HG02938 (cell line): ENCODE results near the gene GAN.
A peak's percentile ranks its signal among the peaks of the same experiment; 100 is the strongest.

Experiments used
- ATAC-seq: cut with Tn5 transposase; IDR thresholded peaks from one replicate; pipeline ENCODE4 v1.9.1; 2021; ENCODE audit warnings: mild to moderate bottlenecking, moderate library complexity; ENCODE audit not compliant: unreplicated experiment

The GAN gene

DNA sequence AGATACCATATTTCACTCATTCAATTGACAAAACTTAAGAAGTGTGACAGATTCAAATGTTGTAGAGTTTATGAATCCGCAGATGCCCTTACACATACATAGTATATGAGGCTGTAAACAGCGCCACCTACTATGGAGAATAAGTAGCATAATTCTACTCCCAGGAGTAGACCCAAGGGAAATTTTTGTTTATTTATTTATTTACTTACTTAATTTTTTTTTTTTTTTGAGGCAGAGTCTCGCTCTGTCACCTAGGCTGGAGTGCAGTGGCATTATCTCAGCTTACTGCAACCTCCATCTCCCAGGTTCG lies 35.5 kb downstream of the GAN start:
- no peak for ATAC-seq

DNA sequence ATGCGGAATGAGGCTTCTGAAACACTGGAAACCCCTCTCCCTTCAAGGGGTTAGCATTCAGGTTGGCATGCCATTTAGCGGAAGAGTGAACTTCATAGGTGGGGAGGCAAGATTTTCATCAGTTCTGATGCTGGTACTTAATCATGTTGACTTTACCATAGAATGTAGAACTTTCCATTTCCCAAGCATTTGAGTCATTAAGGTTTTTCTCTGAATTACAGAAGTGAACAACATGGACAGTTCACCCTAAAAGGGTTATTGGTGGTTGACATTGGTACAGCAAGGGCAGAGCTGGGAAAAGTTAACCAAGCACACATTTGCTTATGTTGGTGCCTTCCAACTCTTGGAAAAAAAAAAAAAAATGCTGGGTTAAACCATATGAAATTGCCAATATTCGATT lies 39.1 kb downstream of the GAN start:
- ATAC-seq: no peak

DNA sequence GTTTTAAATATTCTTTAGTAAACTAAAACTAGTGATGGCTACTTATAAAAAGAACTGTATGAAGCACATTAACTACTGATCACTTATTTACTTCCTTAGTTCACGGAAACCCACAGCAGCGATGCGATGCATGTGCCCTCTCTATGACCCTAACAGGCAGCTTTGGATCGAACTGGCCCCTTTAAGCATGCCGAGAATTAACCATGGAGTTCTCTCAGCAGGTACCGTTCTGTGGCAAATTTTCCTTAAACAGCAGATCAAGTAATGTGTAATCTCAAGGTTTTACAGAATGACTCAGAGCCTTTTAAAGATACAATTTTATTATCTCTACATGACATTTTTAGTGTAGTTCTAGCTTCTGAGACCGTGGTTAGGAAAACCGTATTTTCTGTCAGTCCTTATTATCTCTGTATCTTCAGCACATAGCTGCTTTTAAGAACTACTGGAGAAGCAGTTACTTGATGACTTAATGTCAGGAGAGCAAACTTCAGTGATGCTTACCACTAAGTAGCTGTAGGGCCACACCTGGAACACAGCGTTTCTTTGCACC lies 43.0 kb downstream of the GAN start:
- ATAC-seq: no peak

DNA sequence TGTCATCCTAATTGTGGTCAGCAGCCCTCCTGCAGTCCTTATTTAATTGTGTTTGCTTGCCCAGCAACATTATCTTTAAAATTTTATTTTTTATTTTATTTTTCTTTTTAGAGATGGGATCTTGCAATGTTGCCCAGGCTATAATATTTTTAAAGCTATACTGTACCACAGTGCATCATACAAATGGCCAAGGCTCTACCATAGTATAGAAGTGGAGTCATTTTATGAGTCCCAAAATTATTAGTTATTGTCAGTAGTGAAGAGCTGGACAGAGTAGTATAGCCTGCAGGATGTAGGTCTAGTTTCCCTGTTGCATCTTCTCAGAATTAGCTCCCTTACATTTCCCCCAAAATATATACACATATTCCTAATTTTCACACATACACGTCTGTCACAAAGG lies 44.1 kb downstream of the GAN start:
- no peak for ATAC-seq

DNA sequence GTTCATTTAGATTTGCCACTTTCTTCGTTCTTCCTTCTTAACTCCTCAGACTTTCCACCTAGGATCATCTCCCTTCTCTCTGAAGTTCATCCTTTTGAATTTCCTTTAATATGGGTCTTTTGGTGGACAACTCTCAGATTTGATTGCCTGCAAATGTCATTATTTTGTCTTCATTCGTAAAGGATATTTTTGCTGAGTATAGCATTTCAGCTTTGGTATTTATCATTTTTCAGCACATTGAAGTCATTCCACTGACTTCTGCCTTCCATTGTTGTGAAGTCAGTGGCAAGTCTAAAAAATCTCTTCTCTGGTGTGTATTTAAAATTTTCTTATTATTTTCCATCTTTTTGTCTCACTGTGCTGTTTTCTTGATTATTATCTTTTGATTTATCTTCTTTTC lies 45.4 kb downstream of the GAN start:
- no peak for ATAC-seq

DNA sequence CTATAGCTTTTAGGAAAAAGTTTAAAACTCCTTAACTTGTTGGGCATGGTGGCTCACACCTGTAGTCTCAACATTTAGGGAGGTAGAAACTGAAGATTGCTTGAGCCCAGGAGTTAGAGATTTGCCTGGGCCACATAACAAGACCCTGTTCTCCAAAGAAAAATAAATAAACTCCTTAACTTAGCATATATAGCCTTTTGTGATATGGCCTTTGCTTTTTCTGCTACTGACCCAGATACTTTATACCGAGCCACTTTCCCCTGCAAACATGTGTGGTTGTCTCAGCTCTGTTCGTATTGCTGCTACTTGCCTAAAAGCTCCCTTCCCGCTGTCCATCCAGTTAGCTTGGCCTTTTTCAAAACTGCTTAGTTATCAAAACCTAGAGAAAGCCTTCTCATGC lies 51.0 kb downstream of the GAN start:
- ATAC-seq: no peak

DNA sequence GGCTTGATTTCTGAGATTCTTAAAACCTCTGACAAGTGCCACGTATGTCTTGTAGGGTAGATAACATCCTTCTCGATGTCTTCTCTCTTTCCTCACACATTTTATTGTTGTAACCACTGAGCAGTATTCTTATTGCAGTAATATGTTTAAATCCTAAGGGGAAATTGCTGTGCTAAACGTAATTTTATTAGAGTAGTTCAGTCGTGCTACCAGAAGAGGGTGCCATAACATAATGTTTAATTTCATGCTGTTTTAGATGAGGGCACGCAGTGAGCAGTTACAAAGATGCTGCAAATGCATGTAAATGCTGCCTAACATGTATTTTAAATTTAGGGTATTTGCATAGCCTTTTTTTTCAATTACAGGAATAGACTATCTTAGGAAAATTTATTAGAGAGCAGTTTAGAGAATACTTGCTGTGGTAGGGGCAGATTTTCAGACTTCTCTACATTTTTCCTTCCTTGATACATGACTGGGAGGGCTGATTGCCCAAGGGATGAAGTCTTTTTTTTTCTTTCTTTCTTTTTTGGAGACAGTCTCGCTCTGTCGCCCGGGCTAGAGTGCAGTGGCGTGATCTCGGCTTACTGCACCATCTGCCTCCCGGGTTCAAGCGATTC lies 51.7 kb downstream of the GAN start:
- no peak for ATAC-seq

DNA sequence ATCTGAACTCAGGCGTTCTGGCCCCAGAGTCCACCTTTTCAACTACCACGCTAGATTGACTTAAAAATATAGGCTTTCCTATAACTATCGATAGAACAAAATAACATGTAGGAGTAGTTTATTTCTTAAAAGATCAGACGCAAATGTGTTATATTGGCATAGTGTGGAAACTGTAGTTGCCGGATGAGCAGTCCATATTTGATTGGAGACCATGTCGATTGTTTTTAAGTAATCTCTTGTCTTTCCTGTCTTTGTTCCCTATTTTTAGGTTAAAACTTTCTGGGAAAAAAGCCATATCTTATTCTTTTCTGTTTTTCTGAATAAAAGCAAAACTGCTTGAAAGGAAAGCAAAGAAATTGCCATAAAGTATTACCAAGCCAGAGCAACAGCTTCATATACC lies 53.1 kb downstream of the GAN start:
- ATAC-seq: no peak

DNA sequence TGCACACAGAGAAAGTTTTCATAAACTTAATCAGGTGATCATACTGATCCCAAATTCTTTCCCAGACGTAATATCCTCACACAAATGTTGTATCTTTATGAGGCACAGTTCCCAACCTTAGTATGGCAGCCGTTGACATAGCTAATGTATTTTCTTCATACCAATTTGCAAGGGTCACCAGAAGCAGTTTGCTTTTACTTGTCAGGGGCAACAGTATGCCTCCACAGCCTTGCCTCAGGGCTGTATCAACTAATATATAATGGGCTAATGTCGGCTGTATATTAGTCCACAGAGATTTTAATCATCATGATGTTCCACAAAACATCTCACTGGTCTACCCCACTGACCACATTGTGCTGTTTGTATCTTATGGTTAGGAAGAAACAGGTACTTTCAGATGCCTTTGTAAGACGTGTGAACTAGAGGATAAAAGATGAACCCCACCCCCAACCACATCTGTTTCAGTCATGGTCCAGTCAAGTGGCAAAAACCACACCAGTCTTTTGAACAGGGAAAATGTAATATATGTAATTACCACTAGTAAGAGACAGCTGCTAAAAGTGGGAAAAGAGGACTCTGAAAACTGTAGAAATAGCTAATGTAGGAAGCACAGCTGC lies 55.2 kb downstream of the GAN start:
- peak; percentile 72 for ATAC-seq

DNA sequence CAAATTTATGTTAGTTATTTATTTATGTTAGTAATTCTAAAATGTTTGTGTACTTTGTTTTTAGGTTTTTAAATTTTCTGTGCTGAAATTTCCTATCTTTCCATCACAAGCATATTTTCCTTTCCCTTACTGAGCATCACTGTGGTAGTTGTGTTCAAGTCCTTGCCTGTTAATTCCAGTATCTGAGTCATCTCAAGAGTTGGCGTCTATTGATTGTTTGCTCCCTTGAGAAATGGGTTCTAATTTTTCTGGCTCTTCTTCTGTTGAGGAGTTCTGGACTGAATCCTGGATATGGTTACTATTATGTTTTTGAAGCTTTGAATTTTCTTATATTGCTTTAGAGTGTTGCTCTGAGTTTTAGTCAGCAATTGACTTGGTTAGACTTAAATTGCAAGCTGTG lies 56.3 kb downstream of the GAN start:
- no peak for ATAC-seq

DNA sequence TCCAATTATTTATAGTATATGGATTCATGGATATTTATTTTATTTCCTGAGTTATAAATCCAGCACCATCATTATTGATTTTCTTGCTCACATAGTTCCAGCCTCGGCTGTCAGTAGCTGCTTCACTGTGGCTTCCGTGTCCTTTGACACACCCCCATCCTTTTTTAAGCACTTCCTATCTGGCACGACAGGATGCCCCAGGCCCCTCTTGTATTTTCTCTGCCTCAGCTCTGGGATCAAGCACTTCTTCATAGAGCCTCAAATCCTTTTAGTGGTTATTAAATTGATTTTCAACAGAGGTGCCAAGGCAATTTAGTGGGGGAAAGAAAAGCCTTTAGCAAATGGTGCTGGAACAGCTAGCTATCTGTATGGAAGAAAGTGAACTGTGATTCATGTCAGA lies 59.8 kb downstream of the GAN start:
- ATAC-seq: no peak

DNA sequence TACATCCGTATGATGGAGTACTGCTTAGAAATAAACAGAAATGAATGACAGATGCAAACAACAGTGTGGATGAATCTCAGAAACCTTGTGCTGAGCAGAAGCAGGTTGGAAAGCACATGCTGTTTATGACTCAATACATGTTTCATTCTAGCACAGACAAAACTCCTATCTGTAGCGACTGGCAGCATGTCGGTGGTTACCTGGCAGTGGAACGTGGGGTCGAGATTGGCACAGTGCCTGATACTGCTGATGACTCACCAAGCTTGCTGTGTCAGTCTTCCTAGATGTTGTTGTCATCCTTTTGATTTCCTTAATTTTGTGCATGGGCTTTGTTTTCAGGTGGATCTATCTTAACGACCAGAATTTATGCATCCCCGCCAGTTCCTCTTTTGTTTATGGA lies 62.1 kb downstream of the GAN start:
- no peak for ATAC-seq

DNA sequence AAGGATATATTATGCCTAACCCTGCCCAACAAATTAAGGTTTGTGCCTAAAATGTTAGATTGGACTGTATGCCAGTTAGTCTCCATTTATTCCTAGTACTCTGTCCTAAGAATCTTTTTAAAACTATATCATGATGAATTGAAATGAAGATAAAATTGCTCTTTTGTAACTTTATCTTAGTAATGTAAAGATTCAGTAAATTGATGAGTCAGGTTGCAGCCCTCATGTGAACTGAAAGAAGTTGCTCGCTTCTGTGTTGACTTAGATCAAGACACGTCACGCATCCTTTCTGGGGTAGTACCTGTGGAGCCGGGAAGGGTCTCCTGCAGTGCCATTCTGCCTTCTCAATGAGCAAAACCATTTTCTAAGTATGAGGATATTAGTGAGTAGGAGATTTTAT lies 63.3 kb downstream of the GAN start:
- no peak for ATAC-seq

DNA sequence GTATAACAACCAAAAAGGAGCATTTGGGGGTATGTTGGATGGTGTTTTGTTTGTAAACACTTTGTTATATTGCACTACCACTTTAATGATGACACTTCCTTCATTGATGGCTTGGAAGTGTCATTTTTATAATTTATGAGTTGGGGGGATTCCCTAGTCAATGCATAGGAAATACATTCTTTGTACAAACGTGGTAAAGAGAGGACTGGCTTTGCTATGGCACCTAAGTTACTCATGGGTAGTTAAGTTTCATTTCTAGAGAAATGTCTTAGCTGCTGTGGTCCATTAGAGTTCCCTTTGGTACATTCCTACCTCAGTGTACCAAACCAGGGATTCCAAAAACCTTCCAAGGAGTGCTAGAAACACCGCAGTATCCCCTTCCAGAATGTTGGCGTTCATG lies 66.2 kb downstream of the GAN start:
- ATAC-seq: no peak

DNA sequence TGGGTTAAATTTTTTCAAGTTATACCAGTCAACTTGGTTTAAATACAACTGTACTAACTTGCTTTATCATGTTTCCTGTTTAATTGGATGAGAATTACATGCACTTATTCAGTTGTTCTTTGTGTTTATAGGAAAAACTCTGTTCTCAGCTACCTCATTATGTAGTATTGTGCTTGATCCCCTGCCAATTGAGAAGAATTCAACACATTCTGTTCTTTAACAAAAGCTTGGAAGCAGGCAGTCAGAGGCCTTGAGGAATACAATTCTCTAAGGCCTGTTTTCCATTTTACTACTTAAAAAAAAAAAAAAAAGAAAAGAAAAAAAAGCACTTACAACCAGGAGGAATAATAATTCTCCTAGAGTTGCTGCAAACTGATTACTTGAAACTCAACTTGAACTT lies 69.2 kb downstream of the GAN start:
- no peak for ATAC-seq

DNA sequence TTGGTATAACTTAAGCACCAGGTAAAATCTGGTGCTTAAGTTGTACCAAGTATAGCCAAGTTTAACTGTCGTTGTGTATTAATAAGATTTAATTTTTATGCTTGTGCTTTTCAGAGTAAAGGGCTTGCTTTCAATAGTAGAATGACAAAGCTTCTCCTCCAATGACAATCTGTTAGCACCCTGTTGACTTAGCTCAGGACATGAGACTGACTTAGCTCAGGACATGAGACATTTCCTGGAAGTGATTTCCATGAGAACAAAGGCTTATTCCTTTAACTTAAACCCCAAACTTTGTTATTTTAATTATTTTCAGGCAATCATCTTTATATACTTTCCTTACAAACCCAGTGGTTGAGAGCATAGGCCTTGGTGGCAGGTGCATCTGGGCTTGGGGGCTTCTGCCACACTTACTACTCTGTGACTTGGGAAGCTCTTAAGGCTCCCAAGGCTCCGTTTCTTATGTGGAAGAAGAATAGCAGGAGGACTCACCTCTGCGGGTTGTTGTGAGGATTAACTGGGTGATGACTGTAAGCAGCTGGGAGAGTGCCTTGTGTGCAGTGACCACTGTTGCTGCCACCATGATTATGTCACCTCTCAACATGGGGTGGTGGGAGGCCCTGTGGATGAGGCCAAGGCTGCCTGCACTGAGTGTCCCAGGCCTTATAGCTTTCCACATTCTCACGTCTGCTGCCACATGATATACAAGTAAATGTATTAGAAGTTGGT lies 70.4 kb downstream of the GAN start:
- no peak for ATAC-seq

DNA sequence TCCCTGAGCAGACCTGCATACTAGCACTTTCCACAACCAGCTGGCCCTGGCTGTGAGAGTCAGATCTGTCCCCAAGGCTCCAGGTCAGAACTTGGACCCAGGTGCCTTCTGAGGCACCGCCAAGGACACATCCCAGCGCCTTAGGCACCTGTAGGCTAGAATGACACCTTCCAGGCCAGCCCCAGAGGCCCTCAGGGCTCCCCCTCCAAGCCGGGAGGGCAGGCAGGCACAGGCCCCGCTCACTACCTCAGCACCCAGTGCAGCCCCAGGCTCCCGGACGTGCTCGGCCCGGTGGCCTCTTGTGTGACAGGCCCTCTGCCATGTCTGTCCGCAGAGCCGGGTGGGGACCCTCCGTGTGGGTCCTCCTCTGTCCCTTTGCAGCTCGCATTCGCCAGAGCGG lies 73.6 kb downstream of the GAN start:
- ATAC-seq: no peak

DNA sequence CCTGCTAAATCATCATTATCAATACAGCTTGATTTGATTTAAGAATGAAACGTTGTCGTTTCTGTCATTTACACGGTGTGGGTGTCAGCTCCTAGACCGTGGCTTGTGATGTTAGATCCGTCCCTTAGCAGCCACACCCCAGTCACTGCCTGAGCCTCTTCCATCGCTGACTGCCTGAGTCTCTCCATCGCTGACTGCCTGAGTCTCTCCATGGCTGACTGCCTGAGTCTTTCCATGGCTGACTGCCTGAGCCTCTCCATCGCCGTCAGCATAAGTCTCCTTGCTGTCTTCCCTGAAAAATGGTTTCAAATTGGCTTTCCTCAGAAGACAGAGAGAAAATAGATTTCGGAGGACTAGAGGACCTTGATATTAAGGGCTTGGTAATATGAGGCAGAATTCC lies 76.1 kb downstream of the GAN start:
- ATAC-seq: no peak

DNA sequence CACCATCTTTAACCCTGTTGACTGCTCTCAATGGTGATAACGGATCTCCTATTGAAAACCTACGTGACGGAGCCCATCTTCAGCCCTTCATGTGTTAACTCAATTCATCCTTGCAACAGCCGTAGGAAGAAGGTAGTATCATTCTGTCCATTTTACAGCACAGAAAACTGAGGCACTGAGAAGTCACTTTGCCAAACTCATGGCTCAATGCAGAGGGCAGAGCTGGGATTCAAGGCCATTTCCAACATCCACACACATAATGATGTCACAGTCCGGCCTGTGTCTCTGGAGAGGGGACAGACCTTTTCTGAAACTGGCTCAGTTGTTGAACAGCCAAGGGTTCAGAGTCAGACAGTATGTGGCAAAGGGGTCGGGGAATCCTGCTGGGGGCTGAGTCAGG lies 77.2 kb downstream of the GAN start:
- ATAC-seq: no peak

DNA sequence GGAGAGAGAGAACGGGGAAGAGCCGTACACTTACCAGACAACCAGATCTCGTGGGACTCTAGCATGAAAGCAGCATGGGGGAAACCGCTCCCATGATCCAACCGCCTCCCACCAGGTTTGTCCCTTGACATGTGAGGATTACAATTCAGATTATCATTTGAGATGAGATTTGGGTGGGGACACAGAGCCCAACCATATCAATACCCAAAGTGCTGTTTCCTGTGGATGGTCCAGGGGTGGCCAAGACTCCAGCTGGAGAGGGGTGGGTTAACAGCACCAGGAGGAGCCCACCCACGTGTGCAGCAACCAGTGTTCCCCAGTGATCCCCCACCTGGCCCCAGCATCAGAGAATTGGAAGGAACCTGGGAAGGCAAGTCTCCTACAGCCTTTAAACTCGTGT lies 79.7 kb downstream of the GAN start:
- ATAC-seq: no peak

DNA sequence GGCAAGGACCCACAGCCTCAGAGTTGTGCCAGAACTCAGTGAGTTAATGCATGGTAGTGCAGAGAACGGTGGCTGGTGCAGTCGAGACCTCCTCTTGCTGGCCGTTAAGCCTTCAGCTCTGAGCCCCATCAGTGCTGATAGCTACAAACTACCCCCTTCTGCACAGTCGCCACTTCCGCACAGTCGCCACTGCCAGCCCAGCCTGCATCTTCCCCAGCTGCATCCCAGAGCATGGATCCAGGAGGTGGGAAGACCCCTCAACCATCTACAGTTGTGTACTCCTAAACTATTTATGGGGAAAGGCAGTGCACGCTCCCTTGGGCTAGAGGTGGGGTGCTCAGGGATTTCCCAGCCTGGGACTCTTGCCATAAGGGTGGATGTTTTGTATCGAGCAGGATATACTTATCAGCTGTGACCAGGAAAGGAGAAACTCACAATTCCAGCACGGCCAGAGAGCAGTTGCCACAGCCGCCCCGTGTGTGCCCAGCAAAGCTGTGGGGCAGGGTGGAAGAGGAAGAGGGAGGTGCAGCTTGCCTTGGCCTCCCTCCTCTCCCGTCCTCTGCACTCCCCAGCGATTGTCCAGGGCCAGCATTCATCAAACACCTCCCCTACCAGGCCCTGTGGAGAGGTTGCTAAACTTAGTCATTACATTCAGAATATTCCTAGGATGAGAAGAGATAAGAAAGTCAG lies 80.3 kb downstream of the GAN start:
- no peak for ATAC-seq
